HCT116 (cell line): ENCODE data around the gene ZNF236. TPM values are rescaled to one million over a fixed set of nuclear protein-coding genes. Genes with fewer than 3 reads are reported as not detected.

Experiments used
- ATAC-seq: fragments of 200-7000 bp; cut with Tn5 transposase; 2 replicates; pipeline ENCODE4 v1.9.1; 2020; ENCODE audit warnings: mild to moderate bottlenecking, moderate library complexity
- BruUV-seq: library from RNA; stranded (reverse); fragments of 400-500 nt; replicated peaks from 2 replicates; lab custom pipeline; 2021; lab: Mats Ljungman, UMichigan
- CTCF ChIA-PET: fragments of 300-600 bp; sonication (Branson Sonifier 250); formaldehyde crosslinking; loops from one replicate; lab custom pipeline; 2021; ENCODE audit warnings: antibody characterized with exemption; lab: Charles Lee
- POLR2A ChIA-PET: fragments of 300-600, 350-600 bp; sonication (Branson Sonifier 250); formaldehyde crosslinking; loops from one replicate; lab custom pipeline; 2021; ENCODE audit warnings: antibody characterized with exemption; lab: Charles Lee
- RAD21 ChIA-PET, 2 experiments: fragments of 300-600 bp; sonication (Branson Sonifier 250); formaldehyde crosslinking; loops; one replicate each; lab custom pipeline; 2023; ENCODE audit warnings: low total read pairs in 2 of 2; ENCODE audit not compliant: uncharacterized antibody in 2 of 2, unreplicated experiment in 2 of 2, low non-redundant PET in 1 of 2; lab: Charles Lee
- DNase-seq: peaks from one replicate; pipeline ENCODE4 v3.0.0-alpha.2; 2010; ENCODE audit warnings: low read depth, low spot score
- H2AFZ ChIP-seq: fragments of 200-600 bp; shearing (Covaris generic), sonication (generic); 2 replicates; pipeline ENCODE4 v1.6.1; 2017; ENCODE audit warnings: low read depth, mixed run types, mixed read lengths, antibody characterized with exemption, low read length; ENCODE audit not compliant: poor library complexity, severe bottlenecking
- H3K27ac ChIP-seq: 2 replicates; pipeline ENCODE4 v1.5.1; 2012; ENCODE audit warnings: low read depth, low read length
- H3K27me3 ChIP-seq: fragments of 200-600 bp; sonication (generic); 2 replicates; pipeline ENCODE4 v1.6.1; 2016; ENCODE audit warnings: mixed run types, low read length, mixed read lengths; ENCODE audit not compliant: insufficient read depth
- H3K36me3 ChIP-seq, 2 experiments: fragments of 200-500 bp in 1 of 2; fragments of 200-600 bp in 1 of 2; sonication (Bioruptor generic) in 1 of 2; sonication (generic) in 1 of 2; 2 replicates each; pipeline versions ENCODE4 v1.5.1 to v1.6.1; 2014 to 2016; ENCODE audit warnings: low read length in 2 of 2, inconsistent platforms in 1 of 2, mixed read lengths in 1 of 2, mixed run types in 1 of 2; ENCODE audit not compliant: insufficient read depth in 2 of 2, control insufficient read depth in 1 of 2
- H3K4me1 ChIP-seq, 2 experiments: fragments of 200-600 bp in 1 of 2; sonication (generic) in 1 of 2; 2 replicates each; pipeline versions ENCODE4 v1.5.1 to v1.6.1; 2012 to 2017; ENCODE audit warnings: low read length in 2 of 2, inconsistent platforms in 1 of 2, mild to moderate bottlenecking in 1 of 2, mixed read lengths in 1 of 2, mixed run types in 1 of 2, moderate library complexity in 1 of 2; ENCODE audit not compliant: insufficient read depth in 2 of 2, control insufficient read depth in 1 of 2
- H3K4me2 ChIP-seq: fragments of 200-600 bp; sonication (generic); 2 replicates; pipeline ENCODE4 v1.6.1; 2017; ENCODE audit warnings: mixed run types, low read length, mixed read lengths
- H3K4me3 ChIP-seq, 2 experiments: fragments of 200-600 bp in 1 of 2; sonication (generic) in 1 of 2; replicated peaks in 1 of 2; 2 replicates each; pipeline ENCODE4 v1.5.1; 2011 to 2016; ENCODE audit warnings: low read length in 2 of 2, control low read depth in 1 of 2, low read depth in 1 of 2, mild to moderate bottlenecking in 1 of 2, mixed read lengths in 1 of 2, mixed run types in 1 of 2
- H3K79me2 ChIP-seq: fragments of 200-600 bp; sonication (generic); 2 replicates; pipeline ENCODE4 v1.6.1; 2017; ENCODE audit warnings: mild to moderate bottlenecking, mixed run types, low read length, moderate library complexity, mixed read lengths; ENCODE audit not compliant: insufficient read depth
- H3K9ac ChIP-seq: fragments of 200-600 bp; sonication (generic); 2 replicates; pipeline ENCODE4 v1.6.1; 2016; ENCODE audit warnings: low read length, mixed read lengths
- H3K9me2 ChIP-seq: fragments of 200-600 bp; sonication (generic), shearing (Covaris generic); 2 replicates; pipeline ENCODE4 v1.6.1; 2017; ENCODE audit warnings: mixed run types, mild to moderate bottlenecking, moderate library complexity; ENCODE audit not compliant: insufficient read depth
- H3K9me3 ChIP-seq, 2 experiments: fragments of 200-500 bp in 1 of 2; fragments of 200-600 bp in 1 of 2; sonication (Bioruptor generic) in 1 of 2; sonication (generic) in 1 of 2; 2 replicates each; pipeline ENCODE4 v1.6.1; 2014 to 2017; ENCODE audit warnings: low read length in 2 of 2, mixed read lengths in 2 of 2, inconsistent platforms in 1 of 2, low read depth in 1 of 2, mild to moderate bottlenecking in 1 of 2, mixed run types in 1 of 2, moderate library complexity in 1 of 2; ENCODE audit not compliant: control insufficient read depth in 1 of 2, insufficient read depth in 1 of 2
- H4K20me1 ChIP-seq: fragments of 200-600 bp; sonication (generic), shearing (Covaris generic); 2 replicates; pipeline ENCODE4 v1.6.1; 2017; ENCODE audit warnings: mixed run types, mild to moderate bottlenecking, moderate library complexity; ENCODE audit not compliant: insufficient read depth
- POLR2A ChIP-seq: IDR thresholded peaks from 2 replicates; pipeline ENCODE4 v1.7.0; 2011; ENCODE audit warnings: borderline replicate concordance; ENCODE audit not compliant: insufficient read depth, insufficient read length; ENCODE audit errors: extremely low read depth
- POLR2AphosphoS5 ChIP-seq: IDR thresholded peaks from 2 replicates; pipeline ENCODE4 v1.6.1; 2011; ENCODE audit warnings: mild to moderate bottlenecking, low read depth, low read length, moderate library complexity
- SIN3A ChIP-seq: IDR thresholded peaks from 2 replicates; pipeline ENCODE4 v1.6.1; 2012; ENCODE audit warnings: low read depth
- SRF ChIP-seq: IDR thresholded peaks from 2 replicates; pipeline ENCODE4 v1.6.1; 2012; ENCODE audit warnings: low read depth
- ZBTB33 ChIP-seq: IDR thresholded peaks from 2 replicates; pipeline ENCODE4 v1.6.1; 2011; ENCODE audit warnings: mild to moderate bottlenecking, low read length, moderate library complexity; ENCODE audit not compliant: insufficient replicate concordance; ENCODE audit errors: extremely low read depth
- ZFX ChIP-seq: fragments of 450-650 bp; IDR thresholded peaks from 2 replicates; pipeline ENCODE4 v1.6.1; 2017
- ZNF274 ChIP-seq: fragments of 200-500 bp; sonication (Bioruptor generic); IDR thresholded peaks from 2 replicates; pipeline ENCODE4 v1.6.1; 2014; ENCODE audit warnings: mild to moderate bottlenecking, low read depth, low read length, inconsistent platforms
- intact Hi-C: fragments of 100-400 bp; cut with micrococcal nuclease; formaldehyde crosslinking; loops from 2 replicates; pipeline ENCODE4 v1.10.0; 2022
- total RNA-seq: library from RNA; stranded (reverse); gene quantifications from one replicate; pipeline ENCODE4 v1.2.1, GENCODE V29; 2021; ENCODE audit not compliant: unreplicated experiment

ZNF236 gene
- total RNA-seq, 1 experiment from 2014 or later = 15.0 TPM

- TF ChIP-seq ZNF274 (no peak), ZBTB33 (no peak), POLR2A (no peak), SIN3A (no peak), SRF (no peak), ZFX (no peak), POLR2AphosphoS5 (no peak)
Measured at GRCh38 chr18:77019641-77020040, 197.3 kb downstream of the ZNF236 start.

More at GRCh38 chr18:77019641-77020040, 197.3 kb downstream of the ZNF236 start:
- BruUV-seq = no TSS peak
- H3K36me3 ChIP-seq = peaks cover 3 to 13% of the 10 kb centered on the region in 2 experiments; a peak in 3 of 4 replicates
- no peak overlapping the region for H3K9ac ChIP-seq
- no peaks in the 10 kb centered on the region for H3K9me2 ChIP-seq
- DNase-seq (no peak), ATAC-seq (no peak)
- intact Hi-C loops = no loop called here
- ChIA-PET POLR2A (no interaction called here), RAD21 (no interaction called here), CTCF (no interaction called here)
- no peak overlapping the region for H3K4me3 ChIP-seq
- H3K4me1 ChIP-seq = no peaks in the 10 kb centered on the region
- H3K79me2 ChIP-seq = no peaks in the 10 kb centered on the region
- no peak overlapping the region for H3K4me2 ChIP-seq
- no peak overlapping the region for H3K27ac ChIP-seq
- no peaks in the 10 kb centered on the region for H4K20me1 ChIP-seq
- no peaks in the 10 kb centered on the region for H3K9me3 ChIP-seq
- no peaks in the 10 kb centered on the region for H3K27me3 ChIP-seq
- H2AFZ ChIP-seq = no peak overlapping the region
